ENCODE data around the gene CHD6. TPM values are rescaled to one million over a fixed set of nuclear protein-coding genes. Genes with fewer than 3 reads are reported as not detected.

CHD6 gene
- total RNA-seq, 1 donor from 2014 or later, result 42.4 TPM

GRCh38 chr20:41478026-41478425 lies 140.2 kb downstream of the CHD6 start:
- FAIRE-seq, result no peak
- no peak for DNase-seq (ENCODE audit: low spot score in 2 of 2)

- no peak for DNase-seq (ENCODE audit: low spot score in 2 of 2)
- FAIRE-seq, result no peak
Measured at GRCh38 chr20:41476446-41476845, 141.7 kb downstream of the CHD6 start.

GRCh38 chr20:41476013-41476441 lies 142.2 kb downstream of the CHD6 start:
- no peak for FAIRE-seq
- DNase-seq (ENCODE audit: low spot score in 2 of 2), result no peak

GRCh38 chr20:41475503-41475902 lies 142.7 kb downstream of the CHD6 start:
- FAIRE-seq (no peak), DNase-seq (ENCODE audit: low spot score in 2 of 2) (no peak)

GRCh38 chr20:41470362-41471095 lies 147.6 kb downstream of the CHD6 start:
- no peak for DNase-seq (ENCODE audit: low spot score in 2 of 2)
- FAIRE-seq, result no peak

GRCh38 chr20:41469868-41470267 lies 148.3 kb downstream of the CHD6 start:
- DNase-seq (ENCODE audit: low spot score in 2 of 2), result no peak
- FAIRE-seq, result no peak

- DNase-seq (ENCODE audit: low spot score in 2 of 2) (no peak), FAIRE-seq (no peak)
Measured at GRCh38 chr20:41468994-41469600, 149.1 kb downstream of the CHD6 start.

GRCh38 chr20:41467690-41468089 lies 150.5 kb downstream of the CHD6 start:
- DNase-seq (ENCODE audit: low spot score in 2 of 2), result no peak
- no peak for FAIRE-seq

GRCh38 chr20:41467220-41467619 lies 151.0 kb downstream of the CHD6 start:
- FAIRE-seq (no peak), DNase-seq (ENCODE audit: low spot score in 2 of 2) (no peak)

- FAIRE-seq (no peak), DNase-seq (ENCODE audit: low spot score in 2 of 2) (no peak)
Measured at GRCh38 chr20:41463567-41463966, 154.6 kb downstream of the CHD6 start.

GRCh38 chr20:41462372-41463161 lies 155.6 kb downstream of the CHD6 start:
- DNase-seq (ENCODE audit: low spot score in 2 of 2) (no peak), FAIRE-seq (no peak)

GRCh38 chr20:41458761-41459160 lies 159.4 kb downstream of the CHD6 start:
- DNase-seq (ENCODE audit: low spot score in 2 of 2) (no peak), FAIRE-seq (no peak)

GRCh38 chr20:41457173-41457857 lies 160.9 kb downstream of the CHD6 start:
- no peak for DNase-seq (ENCODE audit: low spot score in 2 of 2)
- no peak for FAIRE-seq

GRCh38 chr20:41456351-41456750 lies 161.8 kb downstream of the CHD6 start:
- no peak for DNase-seq (ENCODE audit: low spot score in 2 of 2)
- FAIRE-seq, result no peak

- FAIRE-seq (no peak), DNase-seq (ENCODE audit: low spot score in 2 of 2) (no peak)
Measured at GRCh38 chr20:41454250-41454649, 163.9 kb downstream of the CHD6 start.

GRCh38 chr20:41453010-41453950 lies 164.9 kb downstream of the CHD6 start:
- DNase-seq (ENCODE audit: low spot score in 2 of 2) (no peak), FAIRE-seq (no peak)

GRCh38 chr20:41452226-41452625 lies 166.0 kb downstream of the CHD6 start:
- FAIRE-seq (no peak), DNase-seq (ENCODE audit: low spot score in 2 of 2) (no peak)

GRCh38 chr20:41447006-41447405 lies 171.2 kb downstream of the CHD6 start:
- DNase-seq (ENCODE audit: low spot score in 2 of 2) (no peak), FAIRE-seq (no peak)

GRCh38 chr20:41446456-41446855 lies 171.7 kb downstream of the CHD6 start:
- DNase-seq (ENCODE audit: low spot score in 2 of 2), result no peak
- FAIRE-seq, result no peak

GRCh38 chr20:41444821-41445220 lies 173.4 kb downstream of the CHD6 start:
- DNase-seq (ENCODE audit: low spot score in 2 of 2) (no peak), FAIRE-seq (no peak)

All from frontal cortex (tissue), 4 donors.